ENCODE results near the gene NRBP1. TPM values are rescaled to one million over a fixed set of nuclear protein-coding genes. Genes with fewer than 3 reads are reported as not detected.
"Not testable (repeated sequence)": the region's sequence is repeated elsewhere in the genome, so short reads cannot be mapped to it uniquely, and the experiment has no call there.

Gene NRBP1
- total RNA-seq, 4 donors from 2014 or later, result 51.3 to 75.9 (median 63.6) TPM

DNA sequence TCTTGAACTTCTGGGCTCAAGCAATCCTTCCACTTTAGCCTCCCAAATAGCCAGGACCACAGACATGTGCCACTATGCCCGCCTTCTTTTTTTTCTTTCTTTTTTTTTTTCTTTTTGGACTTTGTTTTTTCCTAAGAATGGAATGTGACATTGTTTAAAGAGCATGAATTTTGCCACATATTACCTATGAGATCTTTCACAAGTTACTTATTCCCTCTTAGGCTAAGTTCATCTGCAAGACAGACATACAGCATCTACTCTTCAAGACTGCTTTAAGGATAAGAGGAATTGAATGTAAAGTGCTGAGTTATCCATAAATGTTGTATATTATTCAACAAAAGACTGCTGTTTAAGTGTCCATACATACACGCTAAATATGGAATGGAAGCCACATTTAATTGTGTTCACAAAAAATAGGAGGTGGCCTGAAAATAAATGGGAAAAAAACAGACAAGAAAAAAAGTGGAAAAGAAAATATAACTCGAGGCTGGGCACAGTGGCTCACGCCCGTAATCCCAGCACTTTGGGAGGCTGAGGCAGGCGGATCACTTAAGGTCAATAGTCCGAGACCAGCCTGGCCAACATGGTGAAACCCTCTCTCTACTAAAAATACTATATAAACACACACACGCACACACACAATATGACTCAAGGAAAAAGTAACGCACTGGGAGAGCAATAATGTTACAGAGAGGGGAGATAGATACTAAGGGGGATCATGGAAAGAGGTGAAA is 15.8 kb upstream of the NRBP1 start:
- peaks cover 0 to 16% (median 3%) of the 10 kb centered on the region in 4 donors for H3K4me1 ChIP-seq
- no peaks in the 10 kb centered on the region for H3K36me3 ChIP-seq
- TF ChIP-seq POLR2A (IDR thresholded peaks at IDR 0.05), result no peak
- TF ChIP-seq, protein P1, sequence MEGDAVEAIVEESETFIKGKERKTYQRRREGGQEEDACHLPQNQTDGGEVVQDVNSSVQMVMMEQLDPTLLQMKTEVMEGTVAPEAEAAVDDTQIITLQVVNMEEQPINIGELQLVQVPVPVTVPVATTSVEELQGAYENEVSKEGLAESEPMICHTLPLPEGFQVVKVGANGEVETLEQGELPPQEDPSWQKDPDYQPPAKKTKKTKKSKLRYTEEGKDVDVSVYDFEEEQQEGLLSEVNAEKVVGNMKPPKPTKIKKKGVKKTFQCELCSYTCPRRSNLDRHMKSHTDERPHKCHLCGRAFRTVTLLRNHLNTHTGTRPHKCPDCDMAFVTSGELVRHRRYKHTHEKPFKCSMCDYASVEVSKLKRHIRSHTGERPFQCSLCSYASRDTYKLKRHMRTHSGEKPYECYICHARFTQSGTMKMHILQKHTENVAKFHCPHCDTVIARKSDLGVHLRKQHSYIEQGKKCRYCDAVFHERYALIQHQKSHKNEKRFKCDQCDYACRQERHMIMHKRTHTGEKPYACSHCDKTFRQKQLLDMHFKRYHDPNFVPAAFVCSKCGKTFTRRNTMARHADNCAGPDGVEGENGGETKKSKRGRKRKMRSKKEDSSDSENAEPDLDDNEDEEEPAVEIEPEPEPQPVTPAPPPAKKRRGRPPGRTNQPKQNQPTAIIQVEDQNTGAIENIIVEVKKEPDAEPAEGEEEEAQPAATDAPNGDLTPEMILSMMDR (IDR thresholded peaks at IDR 0.05), result no peak
- no peak for DNase-seq
- H3K27ac ChIP-seq, result no peak overlapping the region
- no peaks in the 10 kb centered on the region for H3K9me3 ChIP-seq
- H3K4me3 ChIP-seq, result no peak overlapping the region
- no peaks in the 10 kb centered on the region for H3K27me3 ChIP-seq

DNA sequence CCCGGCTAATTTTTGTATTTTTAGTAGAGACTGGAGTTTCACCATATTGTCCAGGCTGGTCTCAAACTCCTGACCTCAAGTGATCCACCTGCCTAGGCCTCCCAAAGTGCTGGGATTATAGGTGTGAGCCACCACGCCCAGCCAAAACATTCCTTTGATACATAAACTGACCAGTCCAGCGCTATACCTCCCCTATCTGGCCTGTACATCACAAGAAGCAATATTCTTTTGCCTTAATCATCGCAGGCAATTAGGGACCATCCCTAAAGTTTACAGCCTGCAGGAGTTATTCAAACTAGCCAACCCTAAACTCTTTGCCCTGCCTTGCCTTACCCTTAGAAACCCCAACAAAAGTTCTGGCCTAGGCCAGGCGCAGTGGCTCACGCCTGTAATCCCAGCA is 12.3 kb upstream of the NRBP1 start:
- TF ChIP-seq, protein P1 (IDR thresholded peaks at IDR 0.05), result no peak
- TF ChIP-seq POLR2A (IDR thresholded peaks at IDR 0.05), result no peak
- Histone ChIP-seq H3K36me3 (no peaks in the 10 kb centered on the region), H3K9me3 (no peaks in the 10 kb centered on the region), H3K4me3 (no peak overlapping the region), H3K27me3 (no peaks in the 10 kb centered on the region), H3K27ac (no peak overlapping the region), H3K4me1 (no peaks in the 10 kb centered on the region)
- no peak for DNase-seq

DNA sequence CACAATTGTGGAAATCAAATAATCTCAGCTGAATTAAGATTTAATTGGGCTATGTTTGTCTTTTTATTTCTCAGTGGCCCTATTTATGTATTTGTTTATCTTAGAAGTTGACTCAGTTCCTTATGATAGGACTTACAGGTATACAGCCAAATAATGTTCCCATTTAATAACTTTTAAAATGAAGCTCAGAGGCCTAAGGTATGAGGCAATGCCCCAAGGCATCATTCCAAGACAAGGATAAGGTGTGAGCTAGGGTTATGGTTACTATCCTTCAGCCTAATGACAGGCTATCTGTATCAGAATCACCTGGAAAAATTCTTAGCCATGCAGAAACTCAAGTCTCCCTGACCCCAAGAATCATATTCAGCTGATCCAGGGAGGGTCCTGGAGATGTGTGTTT is 7.4 kb upstream of the NRBP1 start:
- no peaks in the 10 kb centered on the region for H3K27me3 ChIP-seq
- DNase-seq, result no peak

DNA sequence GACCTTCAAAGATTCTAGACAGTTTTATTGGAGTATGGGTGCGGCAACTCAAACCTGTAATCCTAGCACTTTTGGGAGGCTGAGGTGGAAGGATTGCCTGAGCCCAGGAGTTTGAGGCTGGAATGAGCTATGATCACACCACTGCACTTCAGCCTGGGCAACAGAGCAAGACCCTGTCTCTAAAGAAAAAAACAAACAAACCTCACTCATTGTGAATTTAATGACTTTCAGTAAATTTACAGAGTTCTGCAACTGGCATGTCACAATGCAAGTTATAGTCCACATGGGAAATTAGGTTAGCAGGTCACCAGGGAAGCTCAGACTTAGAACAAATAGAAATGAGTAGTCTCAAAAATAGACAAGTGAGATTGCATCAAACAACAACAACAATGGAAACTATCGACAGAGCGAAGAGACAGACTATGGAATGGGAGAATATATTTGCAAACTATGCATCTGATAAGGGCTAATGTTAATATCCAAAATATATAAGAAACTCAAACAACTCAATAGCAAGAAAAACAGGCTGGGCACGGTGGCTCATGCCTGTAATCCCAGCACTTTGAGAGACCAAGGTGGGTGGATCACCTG is 6.7 kb upstream of the NRBP1 start:
- no peak overlapping the region for H3K27ac ChIP-seq
- TF ChIP-seq POLR2A (IDR thresholded peaks at IDR 0.05), result no peak
- TF ChIP-seq, protein P1 (IDR thresholded peaks at IDR 0.05), result no peak
- DNase-seq, result no peak
- no peak overlapping the region for H3K4me3 ChIP-seq
- H3K36me3 ChIP-seq, result no peaks in the 10 kb centered on the region
- H3K4me1 ChIP-seq, result peaks cover 0 to 4% (median 0%) of the 10 kb centered on the region in 4 donors
- no peaks in the 10 kb centered on the region for H3K27me3 ChIP-seq
- H3K9me3 ChIP-seq, result no peaks in the 10 kb centered on the region

More for the DNA sequence above, 7.4 kb upstream of the NRBP1 start:
- Histone ChIP-seq H3K9me3 (no peaks in the 10 kb centered on the region), H3K27ac (no peak overlapping the region), H3K4me1 (peaks cover 0 to 4% (median 0%) of the 10 kb centered on the region in 4 donors), H3K4me3 (no peak overlapping the region), H3K36me3 (no peaks in the 10 kb centered on the region)
- no peak for TF ChIP-seq POLR2A (IDR thresholded peaks at IDR 0.05)
- TF ChIP-seq, protein P1 (IDR thresholded peaks at IDR 0.05), result no peak

DNA sequence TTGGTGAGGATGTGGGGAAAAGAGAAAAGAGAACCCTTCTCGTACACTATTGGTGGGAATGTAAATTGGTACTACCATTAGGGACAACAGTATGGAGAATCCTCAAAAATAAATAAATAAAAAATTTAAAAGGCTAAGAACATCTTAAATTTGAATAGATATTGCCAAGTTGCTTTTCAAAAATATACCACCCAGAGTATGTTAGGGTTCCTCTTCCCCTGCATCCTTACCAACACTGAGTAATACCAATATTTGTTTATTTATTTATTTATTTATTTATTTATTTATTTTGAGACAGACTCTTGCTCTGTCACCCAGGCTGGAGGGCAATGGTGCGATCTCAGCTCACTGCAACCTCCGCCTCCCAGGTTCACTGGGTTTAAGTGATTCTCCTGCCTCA is 5.5 kb upstream of the NRBP1 start:
- DNase-seq, result no peak
- peaks cover 0 to 9% (median 0%) of the 10 kb centered on the region in 4 donors for H3K4me1 ChIP-seq
- TF ChIP-seq, protein P1 (IDR thresholded peaks at IDR 0.05), result no peak
- no peak for TF ChIP-seq POLR2A (IDR thresholded peaks at IDR 0.05)
- no peak overlapping the region for H3K27ac ChIP-seq
- no peaks in the 10 kb centered on the region for H3K27me3 ChIP-seq
- no peaks in the 10 kb centered on the region for H3K9me3 ChIP-seq
- H3K4me3 ChIP-seq, result no peak overlapping the region
- no peaks in the 10 kb centered on the region for H3K36me3 ChIP-seq

DNA sequence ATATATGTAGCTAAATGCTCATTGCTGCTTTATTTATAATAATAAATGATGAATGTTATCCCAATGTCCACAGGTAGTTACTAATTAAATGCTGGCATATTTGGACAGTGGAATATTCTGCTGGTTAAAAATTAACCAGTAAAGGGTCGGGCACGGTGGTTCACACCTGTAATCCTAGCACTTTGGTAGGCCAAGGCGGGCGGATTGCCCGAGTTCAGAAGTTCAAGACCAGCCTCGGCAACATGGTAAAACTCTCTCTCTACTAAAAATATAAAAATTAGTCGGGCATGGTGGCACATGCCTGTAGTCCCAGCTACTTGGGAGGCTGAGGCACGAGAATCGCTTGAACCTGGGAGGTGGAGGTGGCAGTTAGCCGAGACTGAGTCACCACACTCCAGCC is 3.4 kb upstream of the NRBP1 start:
- H3K36me3 ChIP-seq, H3K27ac ChIP-seq, H3K9me3 ChIP-seq, H3K27me3 ChIP-seq, DNase-seq, H3K4me3 ChIP-seq: not testable (repeated sequence)
- H3K4me1 ChIP-seq, result peaks cover 0 to 15% (median 3%) of the 10 kb centered on the region in 4 donors
